Endometrial microvascular endothelial cells (primary cell): ENCODE measurements around the gene SLC6A4. TPM values are rescaled to one million over a fixed set of nuclear protein-coding genes. Genes with fewer than 3 reads are reported as not detected.
"Not testable (repeated sequence)": the region's sequence is repeated elsewhere in the genome, so short reads cannot be mapped to it uniquely, and the experiment has no call there.

Experiments used
- in situ Hi-C: cut with HindIII; loops from 2 replicates; pipeline ENCODE4 v1.10.0; 2017; ENCODE audit warnings: low sequenced_read_pairs, low pct_unique_long_range_greater_than_20kb; ENCODE audit errors: inconsistent ontology term
- total RNA-seq: library from RNA; depleted of rRNA; stranded (reverse); fragments of >200 nt; gene quantifications from one replicate; pipeline ENCODE4 v1.2.3, GENCODE V29; 2015; ENCODE audit errors: inconsistent ontology term

Gene SLC6A4
- total RNA-seq, 1 donor from 2014 or later, result not detected

- in situ Hi-C loops, result no loop called here
Observed at GRCh38 chr17:30224419-30224960, 11.0 kb downstream of the SLC6A4 start.

- in situ Hi-C loops, result no loop called here
Observed at GRCh38 chr17:30222721-30223175, 12.7 kb downstream of the SLC6A4 start.

GRCh38 chr17:30222251-30222650 lies 13.2 kb downstream of the SLC6A4 start:
- in situ Hi-C loops, result no loop called here

DNA sequence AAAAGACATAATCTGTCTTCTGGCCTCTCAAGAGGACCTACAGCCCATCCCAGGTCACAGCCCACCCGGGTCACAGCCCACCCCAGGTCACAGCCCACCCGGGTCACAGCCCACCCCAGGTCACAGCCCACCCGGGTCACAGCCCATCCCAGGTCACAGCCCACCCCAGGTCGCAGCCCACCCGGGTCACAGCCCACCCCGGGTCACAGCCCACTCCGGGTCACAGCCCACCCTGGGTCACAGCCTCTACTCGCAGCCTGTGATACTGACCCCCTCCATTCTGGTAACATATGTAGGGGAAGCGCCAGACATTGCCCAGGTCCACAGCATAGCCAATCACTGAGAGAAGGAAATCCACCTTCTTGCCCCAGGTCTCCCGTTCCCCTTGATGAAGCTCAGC lies 14.2 kb downstream of the SLC6A4 start:
- in situ Hi-C loops, result no loop called here

- in situ Hi-C loops, result no loop called here
Observed at GRCh38 chr17:30220414-30220813, 15.1 kb downstream of the SLC6A4 start.

DNA sequence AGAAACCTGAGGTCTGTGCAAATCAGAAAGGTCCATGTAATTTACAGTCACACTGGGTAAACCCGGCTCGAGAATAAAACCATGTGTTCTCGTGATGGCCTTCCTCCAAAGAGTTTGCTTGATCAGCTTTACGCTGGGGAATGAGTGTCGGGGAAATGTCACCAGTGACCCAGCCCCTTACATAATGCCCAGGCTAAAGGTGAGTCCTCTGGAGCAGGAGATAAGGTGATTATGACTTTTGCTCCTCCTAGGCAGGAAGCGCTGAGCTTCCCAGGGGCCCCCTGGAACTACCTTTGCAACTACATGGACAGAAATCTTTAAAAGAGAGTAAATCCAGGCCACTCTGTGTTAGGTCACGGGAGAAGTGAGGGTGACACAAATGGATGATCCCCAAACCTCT lies 15.7 kb downstream of the SLC6A4 start:
- in situ Hi-C loops, result no loop called here

GRCh38 chr17:30219315-30219714 lies 16.2 kb downstream of the SLC6A4 start:
- in situ Hi-C loops, result no loop called here

GRCh38 chr17:30218799-30219198 lies 16.7 kb downstream of the SLC6A4 start:
- in situ Hi-C loops, result no loop called here

DNA sequence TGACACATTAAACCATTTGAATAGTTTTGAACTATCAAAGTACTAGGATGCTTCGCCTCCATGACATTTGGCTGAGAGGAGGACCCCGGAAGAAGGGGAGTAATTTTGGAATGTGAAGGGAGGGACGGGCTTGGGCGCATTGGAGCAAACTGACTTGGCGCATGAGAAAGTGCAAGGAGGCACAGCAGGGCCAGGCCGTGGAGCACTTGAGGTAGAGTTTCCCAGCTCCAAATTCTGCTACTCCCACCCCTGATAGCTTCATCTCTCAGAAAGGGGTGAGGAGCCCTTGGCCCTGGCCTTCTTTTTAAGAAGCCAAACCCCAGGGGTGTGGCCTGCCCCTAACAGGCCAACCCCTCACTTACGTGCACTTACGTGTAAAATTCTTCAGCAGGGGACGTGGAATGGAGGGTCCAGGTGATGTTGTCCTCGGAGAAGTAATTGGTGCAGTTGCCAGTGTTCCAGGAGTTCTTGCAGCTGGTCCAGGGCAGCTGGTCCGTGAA lies 17.7 kb downstream of the SLC6A4 start:
- in situ Hi-C loops, result no loop called here

DNA sequence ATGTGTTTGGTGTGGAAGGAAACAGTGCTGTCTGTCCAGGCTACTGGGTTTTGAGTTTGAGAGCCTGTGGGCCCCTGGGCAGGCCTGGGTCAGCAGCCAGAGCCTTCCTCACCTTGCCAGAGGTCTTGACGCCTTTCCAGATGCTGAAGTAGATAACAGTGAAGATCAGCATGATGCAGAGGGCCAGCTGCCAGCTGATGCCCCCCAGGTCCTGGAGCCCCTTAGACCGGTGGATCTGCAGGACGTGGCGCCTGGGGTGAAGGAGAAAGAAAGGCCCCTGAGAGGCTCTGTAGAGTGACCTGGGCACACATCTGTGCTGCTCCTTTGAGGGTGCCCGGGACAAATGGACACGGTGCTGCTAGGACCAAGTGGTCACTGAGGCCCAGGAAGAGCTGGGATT lies 18.4 kb downstream of the SLC6A4 start:
- in situ Hi-C loops, result no loop called here

GRCh38 chr17:30212750-30213149 lies 22.7 kb downstream of the SLC6A4 start:
- in situ Hi-C loops, result no loop called here

DNA sequence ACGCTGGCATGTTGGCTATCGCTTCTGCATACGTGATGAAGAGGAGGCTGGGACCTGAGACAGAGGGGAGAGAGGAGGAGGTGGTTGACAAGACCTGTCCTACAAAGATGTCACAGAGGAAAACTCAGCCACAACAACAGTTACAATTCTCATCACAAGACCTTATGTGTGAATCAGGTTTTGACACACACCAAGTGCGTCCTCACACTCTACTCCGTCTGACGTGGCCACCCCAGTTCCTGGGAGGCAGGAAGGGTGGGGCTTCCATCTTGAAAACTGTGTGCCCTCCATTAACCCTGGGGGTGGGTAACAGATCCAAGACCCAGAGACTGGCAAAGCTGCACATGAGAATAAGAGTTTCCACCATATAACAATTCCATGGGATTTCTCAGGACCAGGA lies 24.1 kb downstream of the SLC6A4 start:
- in situ Hi-C loops, result no loop called here

DNA sequence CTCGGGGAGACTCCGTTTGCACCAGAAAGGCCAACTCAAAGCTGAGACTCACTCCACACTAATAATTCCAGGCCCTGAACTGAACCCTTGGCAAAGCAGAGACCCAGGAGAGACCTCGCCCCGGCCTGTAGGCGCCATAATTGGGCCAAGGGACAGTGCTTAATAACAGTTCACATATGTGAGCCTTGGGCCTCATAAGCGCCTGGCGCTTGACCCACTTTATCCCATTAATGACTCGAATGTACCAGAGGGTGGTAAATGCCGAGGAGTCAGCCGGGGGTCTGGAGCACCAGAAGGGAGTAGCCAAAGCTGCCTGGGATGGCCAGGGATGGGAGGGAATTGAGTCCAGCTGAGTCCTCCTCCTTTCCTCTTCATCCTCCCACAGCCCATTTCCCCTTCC lies 24.6 kb downstream of the SLC6A4 start:
- in situ Hi-C loops, result no loop called here

DNA sequence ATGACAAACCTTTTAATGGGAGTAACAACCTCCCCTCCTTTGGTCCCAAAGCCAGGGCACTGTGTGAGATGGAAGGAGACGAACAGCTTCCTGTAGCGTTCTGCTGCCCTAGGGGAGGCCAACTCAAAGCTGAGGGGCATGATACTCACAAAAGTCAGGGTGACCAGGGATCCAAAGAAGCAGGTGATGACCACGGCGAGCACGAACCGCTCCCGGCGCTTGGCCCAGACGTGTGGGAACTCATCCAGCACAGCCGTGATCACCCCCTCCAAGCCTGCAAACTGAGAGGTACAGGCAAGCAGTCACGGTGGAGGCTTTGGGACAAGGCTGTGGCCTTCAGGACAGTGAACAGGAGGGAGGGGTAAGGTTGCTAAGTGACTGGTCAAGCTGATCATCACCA lies 25.1 kb downstream of the SLC6A4 start:
- in situ Hi-C loops, result no loop called here

- in situ Hi-C loops, result no loop called here
Observed at GRCh38 chr17:30209930-30210329, 25.6 kb downstream of the SLC6A4 start.

- in situ Hi-C loops, result no loop called here
Observed at GRCh38 chr17:30208214-30208613, 27.3 kb downstream of the SLC6A4 start.

- in situ Hi-C loops, result no loop called here
Observed at GRCh38 chr17:30207655-30208054, 27.8 kb downstream of the SLC6A4 start.

DNA sequence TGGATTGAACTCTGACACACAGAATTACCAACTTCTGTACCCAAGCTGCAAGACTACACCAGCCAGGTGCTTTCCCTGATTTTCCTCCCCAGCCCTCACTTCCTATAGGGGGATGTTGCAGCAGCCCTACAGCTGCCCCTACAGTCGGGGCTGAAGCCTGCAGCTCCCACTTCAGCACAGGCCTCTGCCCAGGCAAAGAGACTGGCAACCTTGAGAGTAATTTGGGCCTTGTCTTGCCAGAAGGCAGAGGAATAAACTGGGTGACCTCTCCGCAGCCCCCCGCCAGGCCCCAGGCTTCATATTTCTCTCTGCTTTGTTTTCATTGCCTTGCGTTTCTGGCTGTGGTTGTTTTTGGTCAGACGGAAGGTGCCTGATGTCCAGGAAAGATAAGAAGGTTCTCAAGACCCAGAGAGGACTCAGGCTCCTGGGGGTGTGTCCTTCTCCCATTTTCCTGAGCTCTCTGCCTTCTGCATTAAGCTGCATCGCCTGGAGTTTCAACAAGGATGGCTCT lies 32.0 kb downstream of the SLC6A4 start:
- in situ Hi-C loops, result no loop called here

- in situ Hi-C loops, result not testable (repeated sequence)
Observed at GRCh38 chr17:30200656-30201055, 34.8 kb downstream of the SLC6A4 start.

DNA sequence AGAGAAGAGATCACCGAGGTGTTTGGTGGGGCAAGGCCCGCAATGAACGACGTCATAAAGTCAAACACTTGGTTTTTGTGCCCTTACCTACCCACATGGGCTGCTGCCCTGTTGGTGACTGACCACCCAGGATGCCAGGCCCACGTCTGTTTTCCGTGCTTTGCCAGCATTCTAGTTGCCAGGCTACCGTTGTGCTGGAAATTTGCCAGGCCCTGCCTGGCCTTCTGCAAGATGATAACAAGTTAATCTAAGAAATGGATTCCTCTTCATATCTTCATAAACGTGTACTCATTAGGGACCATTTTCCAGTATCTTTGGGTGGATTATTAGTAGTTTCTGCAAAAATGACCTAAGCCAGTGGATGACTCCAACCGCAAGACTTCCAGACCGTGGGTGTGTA lies 35.4 kb downstream of the SLC6A4 start:
- in situ Hi-C loops, result no loop called here

DNA sequence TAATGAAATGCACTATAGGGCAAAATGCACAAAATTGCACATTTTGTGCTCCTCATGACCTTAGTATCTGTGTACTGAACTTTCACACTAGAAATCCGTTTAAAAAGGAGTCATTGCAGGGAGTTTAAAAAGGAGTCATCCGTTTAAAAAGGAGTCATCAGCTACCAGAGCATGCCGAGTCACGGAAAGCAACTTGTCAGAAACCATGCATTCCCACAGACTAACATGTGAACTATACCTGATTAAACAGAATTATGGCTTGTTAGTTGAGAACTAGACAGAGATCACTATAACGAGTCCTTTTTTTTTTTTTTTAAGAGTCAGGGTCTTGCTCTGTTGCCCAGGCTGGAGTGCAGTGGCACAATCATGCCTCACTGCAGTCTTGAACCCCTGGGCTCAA lies 35.9 kb downstream of the SLC6A4 start:
- in situ Hi-C loops, result no loop called here
